Upper lobe of right lung (tissue), 1 donor: ENCODE results near the gene BICD2. TPM values are rescaled to one million over a fixed set of nuclear protein-coding genes. Genes with fewer than 3 reads are reported as not detected.

Experiments
- ATAC-seq: fragments of 200-7000 bp; cut with Tn5 transposase; one replicate; pipeline ENCODE4 v1.9.1; 2020; ENCODE audit warnings: mild to moderate bottlenecking, moderate library complexity
- DNase-seq: peaks from one replicate; pipeline ENCODE4 v3.0.0-alpha.2; 2020
- H3K27ac ChIP-seq: fragments of 200-600 bp; one replicate; pipeline ENCODE4 v1.8.0; 2022
- H3K27me3 ChIP-seq: fragments of 200-600 bp; one replicate; pipeline ENCODE4 v1.8.0; 2022; ENCODE audit warnings: mild to moderate bottlenecking
- H3K36me3 ChIP-seq: fragments of 200-600 bp; one replicate; pipeline ENCODE4 v1.8.0; 2022
- H3K4me1 ChIP-seq: fragments of 200-600 bp; one replicate; pipeline ENCODE4 v1.8.0; 2022
- H3K4me3 ChIP-seq: fragments of 200-600 bp; one replicate; pipeline ENCODE4 v1.8.0; 2022; ENCODE audit warnings: mild to moderate bottlenecking
- H3K9me3 ChIP-seq: fragments of 200-600 bp; one replicate; pipeline ENCODE4 v1.8.0; 2022
- intact Hi-C: fragments of 100-400 bp; cut with DNase I; formaldehyde crosslinking; loops from one replicate; pipeline ENCODE4 v1.11.0; 2022
- total RNA-seq: library from RNA; stranded (reverse); fragmentation: NEBNext Ultra II Directional; extraction: Animal tissue kit (Norgen Biotek cat#: 25700); gene quantifications from one replicate; pipeline ENCODE4 v1.2.1, GENCODE V29; 2021
- TF ChIP-seq, protein P1 (sequence below): fragments of 200-600 bp; IDR thresholded peaks from one replicate; pipeline ENCODE4 v1.8.0; 2022; ENCODE audit warnings: antibody characterized with exemption
- donor health status: DM: no; HTN: yes; CAD: no; lungs with severe emphysema.

BICD2 gene
- total RNA-seq, 1 donor from 2014 or later = 38.6 TPM

DNA sequence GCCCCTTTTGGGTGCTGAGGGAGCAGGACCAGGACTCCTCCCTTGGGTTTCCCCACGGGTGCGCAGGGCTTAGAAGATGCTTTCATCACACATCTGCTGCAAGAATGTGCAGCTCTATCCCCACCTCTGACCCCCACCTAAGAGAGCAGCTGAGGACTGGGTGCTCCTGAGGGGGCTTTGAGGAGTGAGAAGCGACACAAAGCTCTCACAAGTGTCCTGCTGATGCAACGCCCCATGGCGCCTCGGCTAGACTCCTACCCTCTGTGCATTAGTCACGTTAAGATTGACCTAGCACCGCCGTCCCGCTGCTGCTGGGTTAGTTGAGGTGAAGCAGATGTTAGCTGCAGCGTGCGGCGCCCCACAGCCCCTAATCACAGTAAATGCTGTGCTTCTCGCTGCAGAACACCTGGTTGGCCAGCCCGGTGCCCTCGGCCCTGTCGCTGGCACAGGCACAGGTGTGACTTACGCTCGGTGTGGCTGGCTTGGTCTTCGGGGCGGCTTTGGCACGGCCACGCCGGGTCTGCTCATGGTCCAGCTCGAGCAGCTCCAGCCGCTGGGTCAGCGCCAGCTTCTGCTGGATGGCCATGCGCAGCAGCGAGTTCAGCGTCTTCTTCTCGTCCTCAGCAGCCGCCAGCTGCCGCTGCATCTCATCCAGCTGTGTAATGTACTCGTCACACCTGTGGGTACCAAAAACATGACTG, 49.7 kb downstream of the BICD2 start:
- Histone ChIP-seq H3K27ac (no peak overlapping the region), H3K27me3 (no peaks in the 10 kb centered on the region), H3K4me1 (no peaks in the 10 kb centered on the region), H3K36me3 (peaks cover 74% of the 10 kb centered on the region), H3K9me3 (no peaks in the 10 kb centered on the region), H3K4me3 (no peak overlapping the region)
- ATAC-seq (no peak), DNase-seq (no peak)
- TF ChIP-seq, protein P1, sequence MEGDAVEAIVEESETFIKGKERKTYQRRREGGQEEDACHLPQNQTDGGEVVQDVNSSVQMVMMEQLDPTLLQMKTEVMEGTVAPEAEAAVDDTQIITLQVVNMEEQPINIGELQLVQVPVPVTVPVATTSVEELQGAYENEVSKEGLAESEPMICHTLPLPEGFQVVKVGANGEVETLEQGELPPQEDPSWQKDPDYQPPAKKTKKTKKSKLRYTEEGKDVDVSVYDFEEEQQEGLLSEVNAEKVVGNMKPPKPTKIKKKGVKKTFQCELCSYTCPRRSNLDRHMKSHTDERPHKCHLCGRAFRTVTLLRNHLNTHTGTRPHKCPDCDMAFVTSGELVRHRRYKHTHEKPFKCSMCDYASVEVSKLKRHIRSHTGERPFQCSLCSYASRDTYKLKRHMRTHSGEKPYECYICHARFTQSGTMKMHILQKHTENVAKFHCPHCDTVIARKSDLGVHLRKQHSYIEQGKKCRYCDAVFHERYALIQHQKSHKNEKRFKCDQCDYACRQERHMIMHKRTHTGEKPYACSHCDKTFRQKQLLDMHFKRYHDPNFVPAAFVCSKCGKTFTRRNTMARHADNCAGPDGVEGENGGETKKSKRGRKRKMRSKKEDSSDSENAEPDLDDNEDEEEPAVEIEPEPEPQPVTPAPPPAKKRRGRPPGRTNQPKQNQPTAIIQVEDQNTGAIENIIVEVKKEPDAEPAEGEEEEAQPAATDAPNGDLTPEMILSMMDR = no peak
- intact Hi-C loops = loop anchor here (10.0 kb wide), 1 partner anchor 50 kb away; the partner anchor contains the start of gene BICD2

DNA sequence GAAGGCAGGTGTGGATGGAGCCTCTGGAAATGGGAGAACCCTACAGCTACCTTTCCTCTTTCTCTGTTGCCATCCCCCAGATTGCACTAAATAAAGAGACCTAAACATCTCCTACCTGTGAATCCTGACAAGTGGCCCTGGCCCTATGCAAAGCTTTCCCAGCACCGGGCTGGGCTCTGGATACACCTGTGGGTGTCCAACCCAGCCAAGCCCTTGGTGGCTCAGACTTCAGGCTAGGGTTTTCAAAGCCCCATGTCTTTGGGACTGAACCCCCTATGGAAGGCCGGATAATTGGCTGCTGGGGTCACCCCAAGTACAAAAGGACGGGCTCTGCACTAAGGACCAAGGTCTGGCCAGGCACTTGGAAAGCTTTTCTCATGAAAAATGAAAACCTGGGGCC, 50.6 kb downstream of the BICD2 start:
- no peak for DNase-seq
- no peaks in the 10 kb centered on the region for H3K4me1 ChIP-seq
- no peaks in the 10 kb centered on the region for H3K27me3 ChIP-seq
- TF ChIP-seq, protein P1 = no peak
- no peaks in the 10 kb centered on the region for H3K9me3 ChIP-seq
- ATAC-seq = no peak
- no peak overlapping the region for H3K4me3 ChIP-seq
- H3K27ac ChIP-seq = no peak overlapping the region
- H3K36me3 ChIP-seq = peaks cover 69% of the 10 kb centered on the region
- intact Hi-C loops = loop anchor here (10.0 kb wide), 1 partner anchor 51 kb away; the partner anchor contains the start of gene BICD2

DNA sequence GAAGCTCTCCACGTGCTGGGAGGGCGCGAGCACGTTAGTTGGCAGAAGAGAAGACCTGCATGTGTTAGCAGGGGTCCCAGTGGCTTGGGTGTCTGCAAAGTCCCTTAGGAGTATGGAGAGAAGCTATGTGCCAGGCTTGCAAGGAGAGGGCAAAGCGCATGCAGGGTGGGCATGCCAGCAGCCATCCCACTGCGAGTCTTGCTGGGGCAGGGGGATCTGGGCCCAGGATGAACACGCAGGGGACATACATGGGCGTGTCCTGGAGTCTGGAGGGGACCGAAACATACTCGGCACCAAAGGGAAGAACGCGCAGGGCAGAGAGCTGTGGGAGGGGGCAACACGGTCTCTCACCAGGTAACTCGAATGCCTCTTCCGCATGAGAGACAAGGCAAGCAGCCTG, 51.1 kb downstream of the BICD2 start:
- DNase-seq (no peak), ATAC-seq (no peak)
- TF ChIP-seq, protein P1 = no peak
- Histone ChIP-seq H3K27me3 (no peaks in the 10 kb centered on the region), H3K4me3 (no peak overlapping the region), H3K4me1 (no peaks in the 10 kb centered on the region), H3K9me3 (no peaks in the 10 kb centered on the region), H3K27ac (no peak overlapping the region), H3K36me3 (peaks cover 64% of the 10 kb centered on the region)
- intact Hi-C loops = loop anchor here (10.0 kb wide), 1 partner anchor 51 kb away; the partner anchor contains the start of gene BICD2

DNA sequence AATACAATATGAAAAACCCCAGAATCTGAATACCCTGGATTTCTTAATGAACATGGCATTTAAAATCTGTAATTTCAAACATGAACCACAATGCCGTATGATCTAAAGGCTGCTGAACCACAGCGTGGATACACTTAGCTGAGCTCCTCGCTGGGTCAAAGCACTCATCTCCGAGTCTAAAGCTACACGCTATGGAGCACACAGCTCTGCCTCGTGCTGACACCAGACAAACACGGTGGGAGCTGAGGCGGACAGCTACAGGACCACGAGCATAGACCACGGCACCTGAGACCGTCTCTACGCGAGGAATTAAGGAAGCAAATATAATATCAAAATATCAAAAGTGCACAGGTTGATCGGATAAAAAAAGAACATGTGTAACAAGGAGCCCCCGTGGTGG, 51.9 kb downstream of the BICD2 start:
- TF ChIP-seq, protein P1 = no peak
- ATAC-seq (no peak), DNase-seq (no peak)
- intact Hi-C loops = loop anchor here (10.0 kb wide), 1 partner anchor 52 kb away; the partner anchor contains the start of gene BICD2
- H3K9me3 ChIP-seq = no peaks in the 10 kb centered on the region
- no peak overlapping the region for H3K27ac ChIP-seq
- H3K4me1 ChIP-seq = no peaks in the 10 kb centered on the region
- no peaks in the 10 kb centered on the region for H3K27me3 ChIP-seq
- H3K36me3 ChIP-seq = peaks cover 57% of the 10 kb centered on the region
- H3K4me3 ChIP-seq = no peak overlapping the region

DNA sequence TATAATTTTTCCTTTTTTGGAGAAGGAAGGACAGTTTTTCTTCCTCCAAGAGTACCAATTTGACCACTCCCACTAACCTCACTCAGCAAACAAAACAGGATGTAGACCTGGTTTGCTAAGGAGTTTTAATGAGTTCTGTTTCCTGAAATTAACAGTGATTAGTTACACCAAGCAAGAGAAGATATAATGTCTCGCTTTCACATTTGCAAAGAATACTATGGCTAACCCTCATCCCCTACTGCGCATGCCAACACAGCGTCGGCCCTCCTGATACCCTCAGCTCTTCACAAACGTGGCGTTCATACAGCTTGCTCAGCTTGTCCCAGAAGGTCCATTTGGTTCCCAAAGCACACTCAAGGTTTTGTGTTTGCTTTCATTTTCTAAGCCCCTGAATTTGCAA, 52.8 kb downstream of the BICD2 start:
- Histone ChIP-seq H3K4me1 (no peaks in the 10 kb centered on the region), H3K4me3 (no peak overlapping the region), H3K36me3 (peaks cover 47% of the 10 kb centered on the region), H3K27me3 (no peaks in the 10 kb centered on the region), H3K9me3 (no peaks in the 10 kb centered on the region), H3K27ac (no peak overlapping the region)
- DNase-seq (no peak), ATAC-seq (no peak)
- TF ChIP-seq, protein P1 = no peak
- intact Hi-C loops = loop anchor here (10.0 kb wide), 1 partner anchor 53 kb away; the partner anchor contains the start of gene BICD2
